ENCODE data around the gene CHMP6.

CHMP6 gene

DNA sequence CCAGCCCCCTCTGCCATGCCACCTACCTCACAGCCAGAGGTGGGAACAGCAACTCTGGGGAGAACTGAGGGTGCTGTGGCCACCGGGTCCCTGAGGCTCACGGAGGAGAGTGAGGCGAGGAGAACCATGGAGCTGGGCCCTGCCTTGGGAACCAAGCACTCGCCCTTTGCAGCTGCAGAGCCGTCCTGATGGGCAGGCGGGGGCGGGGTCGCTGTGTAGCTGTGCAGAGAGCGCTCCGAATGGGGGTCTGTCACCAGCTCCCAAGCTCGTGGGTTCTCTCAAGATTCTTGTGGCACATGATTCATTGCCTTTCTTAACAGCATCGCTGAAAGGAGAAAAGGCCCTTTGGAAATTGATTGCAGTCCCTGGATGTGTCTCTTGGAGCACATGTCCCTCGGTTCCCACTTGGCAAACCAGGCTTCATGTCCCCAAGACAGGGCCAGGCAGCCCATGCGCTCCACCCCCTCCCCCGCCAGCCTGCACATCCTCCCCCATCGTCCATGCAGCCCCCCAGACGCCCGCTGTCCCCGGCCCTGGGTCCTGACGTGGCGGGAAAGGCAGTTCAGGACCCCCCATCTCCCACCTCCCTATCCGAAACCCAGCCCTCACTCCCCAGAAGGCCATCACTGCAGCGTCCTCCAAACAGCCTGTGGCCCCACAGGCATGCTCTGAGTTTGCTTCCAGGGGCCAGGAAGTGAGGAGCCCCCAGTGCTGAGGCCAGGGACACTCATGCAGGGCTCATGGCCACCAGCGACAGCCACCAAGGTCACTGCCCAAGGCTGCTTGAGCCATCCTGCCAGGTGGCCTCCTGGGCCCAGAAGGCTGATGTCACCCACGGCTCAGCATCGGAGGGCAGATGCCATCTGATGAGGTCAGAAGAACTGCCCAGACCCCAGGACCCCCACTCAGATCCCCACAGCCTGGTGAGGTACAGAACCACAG lies 20.6 kb upstream of the CHMP6 start:
- DNase-seq (ENCODE audit: low read depth in 2 of 2) = no peak

DNA sequence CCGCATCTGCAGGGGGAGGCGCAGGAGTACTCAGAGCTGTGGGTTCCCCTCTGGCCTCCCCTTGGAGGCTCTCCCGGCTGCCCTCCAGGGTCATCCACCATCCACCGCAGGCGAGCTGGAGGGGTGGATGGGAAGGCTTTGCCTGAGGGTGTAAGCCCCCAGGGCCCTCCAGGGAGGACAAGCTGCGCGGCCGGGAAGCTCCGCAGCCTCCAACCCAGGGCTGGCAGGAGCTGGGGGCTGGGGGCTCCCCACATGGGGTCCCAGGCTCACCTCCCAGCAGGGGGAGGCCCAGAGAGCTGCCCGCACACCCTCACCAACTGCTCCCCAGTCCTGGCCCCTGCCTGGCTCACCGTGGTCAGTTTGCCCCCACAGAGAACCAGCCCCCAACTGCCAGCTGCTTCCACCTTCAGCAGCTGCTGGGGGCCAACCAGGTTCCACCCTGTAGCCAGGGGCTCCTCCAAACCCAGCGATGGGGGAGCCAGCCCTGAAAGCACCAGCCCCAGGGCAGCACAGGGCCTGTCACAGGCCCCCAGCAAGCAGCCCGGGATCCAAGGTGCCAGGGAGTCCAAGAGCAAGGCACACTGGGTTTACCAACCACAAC lies 19.8 kb upstream of the CHMP6 start:
- DNase-seq (ENCODE audit: low read depth in 2 of 2) = no peak

DNA sequence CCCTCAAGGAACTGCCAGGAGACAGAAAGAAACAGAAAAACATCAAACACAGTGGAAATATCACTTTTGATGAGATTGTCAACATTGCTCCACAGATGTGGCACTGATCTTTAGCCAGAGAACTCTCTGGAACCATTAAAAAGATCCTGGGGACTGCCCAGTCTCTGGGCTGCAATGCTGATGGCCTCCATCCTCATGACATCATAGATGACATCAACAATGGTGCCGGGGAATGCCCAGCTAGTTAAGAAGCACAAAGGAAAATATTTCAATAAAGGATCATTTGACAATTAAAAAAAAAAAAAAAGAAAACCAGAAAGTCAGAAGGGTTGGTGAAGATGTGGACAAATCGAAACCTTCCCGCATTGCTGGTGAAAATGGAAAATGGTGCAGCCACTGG lies 14.9 kb upstream of the CHMP6 start:
- DNase-seq (ENCODE audit: low read depth in 2 of 2) = no peak

DNA sequence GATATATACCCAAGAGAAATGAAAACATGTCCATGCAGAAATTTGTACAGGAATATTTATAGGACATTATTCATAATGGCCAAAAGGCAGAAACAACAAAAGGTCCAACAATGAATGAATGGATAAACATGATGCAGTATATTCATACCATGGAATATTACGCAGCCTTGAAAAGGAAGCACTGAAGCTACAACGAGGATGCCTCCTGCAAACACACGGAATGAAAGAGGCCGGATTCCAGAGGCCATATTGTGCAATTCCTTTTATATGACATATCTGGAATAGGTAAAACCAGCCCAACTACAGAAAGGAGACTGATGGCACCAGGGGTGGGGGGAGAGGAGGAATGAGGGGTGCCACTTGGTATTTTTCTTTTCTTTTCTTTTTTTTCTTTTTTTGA lies 14.5 kb upstream of the CHMP6 start:
- no peak for DNase-seq (ENCODE audit: low read depth in 2 of 2)

DNA sequence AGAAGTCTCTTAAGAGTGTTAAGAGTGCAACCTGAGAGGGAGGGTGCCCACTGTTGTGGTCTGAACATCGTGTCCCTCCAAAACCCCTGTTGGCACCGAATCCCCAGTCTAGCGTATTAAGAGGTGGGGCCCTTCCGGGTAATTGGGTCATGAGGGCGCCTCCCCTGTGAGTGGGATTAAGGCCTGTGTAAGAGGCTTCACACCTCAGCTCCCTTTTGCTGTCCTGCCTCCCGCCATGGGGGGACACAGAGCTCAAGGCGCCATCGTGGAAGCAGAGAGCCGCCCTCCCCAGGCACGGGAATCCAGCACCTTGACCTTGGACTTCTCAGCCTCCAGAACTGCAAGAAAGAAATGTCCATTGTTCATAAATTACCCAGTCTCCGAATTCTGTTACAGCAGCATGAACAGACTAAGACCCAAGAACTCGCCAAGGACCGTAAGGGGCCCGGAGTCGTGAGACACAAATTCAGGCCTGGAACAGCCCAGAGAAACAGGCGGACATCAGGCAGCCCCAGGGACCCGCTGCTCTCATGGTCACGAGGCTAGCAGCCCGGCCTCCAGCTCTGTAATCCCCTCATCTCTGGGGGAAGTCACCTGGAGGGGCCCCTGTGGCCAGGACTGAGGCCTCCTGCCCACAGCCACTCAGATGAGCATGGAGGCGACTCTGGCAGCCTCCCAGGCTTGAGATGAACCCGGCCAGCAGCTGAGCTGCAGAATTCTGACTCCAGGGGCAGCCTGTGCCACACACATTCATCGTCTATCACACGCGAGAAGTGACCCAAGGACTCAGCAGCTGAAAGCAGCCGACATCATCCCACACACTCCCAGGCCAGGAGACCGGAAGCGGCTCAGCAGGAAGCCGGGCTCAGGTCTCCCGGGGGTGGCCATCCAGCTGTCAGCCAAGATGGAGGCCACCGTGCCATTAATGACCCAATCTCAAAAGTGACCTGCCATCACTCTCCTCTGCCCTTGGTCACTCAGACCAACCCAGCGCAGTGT lies 12.8 kb upstream of the CHMP6 start:
- DNase-seq (ENCODE audit: low read depth in 2 of 2) = no peak

DNA sequence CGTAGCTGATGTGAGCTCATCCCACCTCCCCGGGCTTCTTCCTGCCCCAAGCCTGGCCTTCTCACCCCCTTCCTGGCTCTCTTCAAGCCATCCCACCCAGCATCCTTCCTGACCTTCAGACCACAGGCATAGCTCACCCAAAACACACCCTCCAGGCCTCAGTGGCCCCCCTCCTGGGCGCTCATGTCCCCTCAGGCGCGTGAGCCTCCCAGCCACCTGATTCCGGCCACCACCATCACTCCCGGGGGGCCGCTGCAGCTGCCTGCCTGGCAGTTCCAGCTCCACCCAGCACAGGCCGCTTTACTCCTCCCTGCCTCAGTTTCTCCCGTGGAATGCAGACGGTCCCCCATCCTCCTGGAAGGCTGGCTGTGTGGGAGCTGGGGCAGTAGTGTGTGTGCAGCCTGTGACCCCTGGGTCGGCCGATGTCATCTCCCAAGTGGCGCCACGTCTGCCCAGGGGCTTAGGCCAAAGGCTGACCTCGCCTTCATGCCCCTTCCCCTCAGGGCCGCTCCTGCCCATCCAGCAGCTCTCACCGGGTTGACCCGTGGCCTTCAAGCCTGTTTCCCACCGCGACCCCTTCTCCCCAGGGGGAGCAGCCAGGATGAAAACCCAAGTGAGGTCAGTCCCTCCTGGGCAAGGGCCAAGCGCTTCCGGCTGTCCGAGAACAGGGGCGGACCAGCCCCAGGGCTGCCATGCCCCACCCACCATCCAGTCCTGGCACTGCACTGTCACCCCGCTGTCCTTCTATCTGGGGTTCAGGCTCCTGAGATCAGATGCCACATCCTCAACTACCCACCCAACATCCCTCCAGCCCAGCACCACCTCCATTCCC lies 11.9 kb upstream of the CHMP6 start:
- DNase-seq (ENCODE audit: low read depth in 2 of 2) = no peak

DNA sequence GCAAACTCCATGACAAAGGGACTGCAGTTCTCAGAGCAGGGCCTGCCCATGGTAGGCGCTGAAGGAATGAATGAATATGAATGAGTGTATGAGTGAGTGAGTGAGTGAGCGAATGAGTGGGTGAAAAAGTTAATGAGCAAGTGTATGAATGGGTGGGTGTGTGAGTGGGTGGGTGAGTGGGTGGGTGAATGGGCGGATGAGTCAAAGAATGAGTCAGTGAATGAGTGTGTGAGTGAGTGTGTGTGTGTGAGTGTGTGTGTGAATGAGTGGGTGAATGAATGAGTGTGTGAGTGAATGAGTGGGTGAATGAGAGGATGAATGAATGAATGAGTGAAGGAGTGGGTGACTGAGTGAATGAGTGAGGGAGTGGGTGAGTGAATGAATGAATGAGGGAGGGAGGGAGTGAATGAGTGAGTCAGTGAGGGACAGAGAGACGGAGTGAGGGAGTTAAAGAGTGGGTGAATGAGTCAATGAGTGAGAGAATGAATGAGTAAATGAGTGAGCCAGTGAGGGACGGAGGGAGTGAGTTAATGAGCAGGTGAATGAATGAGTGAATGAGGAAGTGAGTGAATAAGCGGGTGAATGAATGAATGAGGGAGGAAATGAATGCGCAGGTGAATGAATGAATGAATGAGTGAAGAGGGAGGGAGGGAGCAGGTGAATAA lies 11.1 kb upstream of the CHMP6 start:
- no peak for DNase-seq (ENCODE audit: low read depth in 2 of 2)

DNA sequence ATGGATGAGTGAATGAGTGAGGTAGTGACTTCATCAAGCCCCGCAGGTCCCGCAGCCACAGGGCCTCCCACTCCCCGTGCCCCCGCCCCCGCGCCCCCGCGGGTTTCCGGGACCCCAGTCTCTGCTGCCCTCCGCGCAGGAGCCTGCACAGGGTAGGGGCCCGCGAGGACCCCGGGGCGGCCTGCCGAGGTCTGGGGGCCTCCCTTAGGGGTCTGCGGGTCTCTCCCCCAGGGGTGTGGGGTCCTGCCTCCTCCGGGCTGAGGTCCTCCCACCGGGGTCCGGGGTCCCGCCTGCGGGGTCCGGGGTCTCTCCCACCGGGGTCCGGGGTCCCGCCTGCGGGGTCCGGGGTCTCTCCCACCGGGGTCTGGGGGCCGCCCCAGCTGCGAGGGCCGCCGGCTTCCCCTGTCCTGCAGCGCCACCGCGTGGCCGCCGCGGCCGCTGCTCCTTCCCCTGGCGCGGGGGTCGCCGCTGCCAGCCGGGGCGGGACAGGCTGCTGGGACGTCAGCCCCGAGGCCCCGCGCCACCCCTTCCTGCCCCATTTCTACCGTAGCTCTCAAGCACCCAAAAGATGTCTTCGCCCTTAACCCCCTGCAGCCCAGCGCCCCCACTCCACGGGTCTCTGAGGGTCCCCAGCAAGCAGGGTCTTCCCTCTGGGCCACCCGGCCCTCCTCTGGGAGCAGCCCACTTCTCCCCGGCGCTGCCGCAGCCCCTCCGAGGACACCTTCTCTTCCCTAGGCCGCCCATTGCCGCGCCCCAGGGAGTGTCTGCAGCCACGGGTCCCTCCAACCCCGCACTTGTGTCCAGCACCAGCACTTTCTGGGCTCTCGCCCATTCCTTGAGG lies 10.4 kb upstream of the CHMP6 start:
- DNase-seq (ENCODE audit: low read depth in 2 of 2) = peak in 1 of 2 donors; percentile 21

DNA sequence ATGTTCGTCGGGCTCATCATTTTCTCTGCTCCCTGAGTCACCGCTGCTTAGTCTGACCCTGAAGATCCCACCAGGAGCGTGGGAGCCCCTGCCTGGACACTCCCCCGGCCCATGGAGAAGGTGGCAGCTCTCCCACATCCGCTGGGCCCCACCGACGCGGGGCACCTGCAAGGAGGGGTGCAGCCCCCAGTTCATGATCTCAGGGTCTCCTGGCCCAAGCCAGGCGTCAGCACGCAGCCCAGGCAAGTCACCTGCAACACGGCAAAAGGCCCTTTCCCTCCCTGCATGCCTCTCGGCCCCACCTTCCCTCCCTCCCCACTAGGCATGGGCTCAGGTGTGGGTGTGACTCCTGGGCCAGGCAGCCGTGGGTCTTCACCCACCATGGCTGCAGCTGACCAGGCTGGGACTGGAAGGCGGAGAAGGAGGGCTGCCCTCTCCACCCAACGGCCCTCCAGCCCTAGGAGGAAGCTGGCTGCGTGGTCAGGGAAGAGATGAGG lies 9.7 kb upstream of the CHMP6 start:
- no peak for DNase-seq (ENCODE audit: low read depth in 2 of 2)

DNA sequence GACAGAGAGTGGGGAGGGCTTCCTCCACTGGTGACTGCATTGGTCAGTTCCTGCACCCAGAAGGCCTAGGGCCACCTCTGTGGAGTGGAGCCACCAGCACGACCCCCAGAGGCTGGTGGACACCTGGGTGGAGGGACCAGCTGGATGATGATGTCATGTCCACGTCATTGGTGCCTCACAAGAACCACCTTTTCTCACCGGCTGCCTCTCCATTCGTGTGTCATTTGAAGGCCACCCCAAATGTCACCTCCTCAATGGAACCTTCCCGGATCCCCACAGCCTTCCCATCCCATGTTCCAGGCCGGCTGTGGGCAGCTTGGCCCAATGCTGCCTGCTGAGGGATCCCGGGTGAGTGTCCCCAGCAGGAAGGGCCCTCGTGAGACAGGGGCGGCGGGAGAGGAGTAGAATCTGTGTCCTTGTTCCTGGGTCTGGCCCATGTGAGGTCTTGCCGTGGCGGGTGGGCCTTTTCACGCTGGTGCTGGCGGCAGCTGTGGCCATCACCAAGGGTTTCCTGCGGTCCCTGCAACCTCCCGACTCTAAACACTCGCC lies 9.1 kb upstream of the CHMP6 start:
- DNase-seq (ENCODE audit: low read depth in 2 of 2) = no peak

DNA sequence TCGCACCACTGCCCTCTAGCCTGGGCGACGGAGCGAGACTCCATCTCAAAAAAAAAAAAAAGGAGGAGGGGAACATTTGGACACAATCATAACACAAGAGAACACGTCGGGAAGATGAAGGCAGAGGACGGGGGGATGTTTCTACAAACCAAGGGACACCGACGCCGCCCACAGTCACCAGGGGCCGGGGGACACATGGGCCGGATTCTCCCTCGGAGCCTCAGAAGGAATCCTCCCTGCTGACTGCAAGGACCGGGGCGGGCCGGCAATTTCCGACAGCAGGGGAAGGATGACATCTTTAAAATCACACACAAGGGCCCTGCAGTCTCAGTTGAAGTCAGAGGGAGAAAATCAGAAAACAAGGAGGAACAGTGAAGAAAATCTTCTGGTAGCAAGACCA lies 8.1 kb upstream of the CHMP6 start:
- DNase-seq (ENCODE audit: low read depth in 2 of 2) = no peak

DNA sequence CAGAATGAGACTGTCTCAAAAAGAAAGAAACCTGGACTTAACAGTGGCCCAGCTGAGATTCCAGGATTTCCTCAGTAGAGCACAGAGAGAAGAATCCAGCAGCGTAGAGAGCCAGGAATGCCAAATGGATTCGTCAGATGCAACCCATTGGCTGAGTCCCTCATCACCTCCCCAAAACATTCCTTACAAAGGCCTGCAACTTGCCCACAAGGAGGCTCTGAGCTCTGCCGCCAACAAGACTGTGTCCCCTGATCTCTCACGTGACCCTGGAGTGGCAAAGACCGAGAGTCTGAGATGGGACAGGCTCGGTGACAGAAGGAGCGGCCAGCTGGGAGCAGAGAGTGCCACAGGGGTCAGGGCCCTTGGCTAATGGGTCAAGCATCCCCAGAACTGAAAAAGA lies 6.9 kb upstream of the CHMP6 start:
- DNase-seq (ENCODE audit: low read depth in 2 of 2) = no peak

DNA sequence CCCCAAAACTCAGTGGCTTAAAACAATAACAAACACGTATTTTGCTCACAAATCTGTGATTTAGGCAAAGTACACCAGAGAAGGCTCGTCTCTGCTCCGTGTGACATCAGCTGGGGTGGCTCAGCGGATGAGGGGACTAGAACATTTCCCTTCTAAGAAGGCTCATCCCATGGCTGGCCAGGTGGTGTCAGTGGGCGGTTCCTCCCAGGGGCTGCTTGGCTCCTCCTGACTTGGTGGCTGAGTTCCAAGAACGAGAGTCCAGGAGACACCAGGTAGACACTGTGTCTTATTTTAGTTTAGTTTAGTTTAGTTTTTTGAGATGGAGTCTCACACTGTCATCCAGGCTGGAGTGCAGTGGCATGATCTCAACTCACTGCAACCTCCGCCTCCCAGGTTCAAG lies 5.6 kb upstream of the CHMP6 start:
- DNase-seq (ENCODE audit: low read depth in 2 of 2) = no peak

DNA sequence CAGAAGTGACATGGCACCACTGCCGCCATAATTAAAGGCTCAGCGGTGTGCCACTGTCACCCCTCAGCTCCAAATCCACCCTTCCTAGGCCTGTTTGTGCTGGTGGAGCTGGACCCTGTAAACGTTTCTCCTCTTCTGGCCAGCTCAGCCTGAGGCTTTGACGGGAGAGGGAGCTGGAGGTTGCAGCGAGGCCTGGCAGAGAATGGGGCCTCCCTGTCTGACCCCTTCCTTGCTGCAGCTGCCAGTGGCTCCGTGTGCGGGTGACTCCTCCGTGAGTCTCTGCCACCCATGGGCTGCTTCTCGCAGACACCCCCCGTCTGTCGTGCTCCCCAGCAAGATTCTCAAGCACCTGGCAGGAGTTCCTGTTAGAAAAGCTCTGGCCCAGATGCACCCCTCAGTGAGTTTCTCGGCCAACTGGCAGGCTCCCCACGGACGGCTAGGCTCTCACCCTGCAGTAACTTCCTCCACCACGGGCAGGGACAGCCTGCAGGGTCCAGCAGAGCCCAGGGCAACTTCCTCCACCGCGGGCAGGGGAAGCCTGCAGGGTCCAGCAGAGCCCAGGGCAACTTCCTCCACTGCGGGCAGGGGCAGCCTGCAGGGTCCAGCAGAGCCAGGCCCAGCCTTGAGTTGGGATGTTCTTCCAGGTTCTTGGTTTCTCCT lies 4.7 kb upstream of the CHMP6 start:
- DNase-seq (ENCODE audit: low read depth in 2 of 2) = no peak

DNA sequence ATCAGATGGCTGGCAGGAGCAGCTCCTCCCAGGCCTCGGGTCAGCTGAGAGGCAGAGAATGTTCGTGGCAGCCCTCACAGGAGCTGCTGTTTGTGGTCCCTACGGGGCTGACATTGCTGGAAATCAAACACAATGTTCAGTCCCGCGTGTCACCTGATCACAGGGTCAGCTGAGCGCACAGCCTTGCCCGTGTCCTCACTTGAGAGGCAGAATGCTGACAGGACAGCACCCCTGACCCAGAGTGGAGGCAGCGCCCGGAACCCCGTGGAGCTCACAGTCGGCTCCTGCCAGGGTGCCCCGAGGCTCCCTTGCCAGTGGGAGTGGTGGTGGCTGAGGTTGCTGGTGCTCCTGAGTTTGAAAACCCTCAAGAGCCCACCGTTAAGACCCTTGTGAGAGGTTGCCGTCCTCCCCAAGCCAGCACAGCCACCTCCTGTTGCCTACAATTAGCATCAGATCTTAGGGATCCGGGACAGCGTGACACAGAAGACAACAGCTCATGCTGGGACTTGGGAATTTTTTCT lies 3.6 kb upstream of the CHMP6 start:
- DNase-seq (ENCODE audit: low read depth in 2 of 2) = no peak

DNA sequence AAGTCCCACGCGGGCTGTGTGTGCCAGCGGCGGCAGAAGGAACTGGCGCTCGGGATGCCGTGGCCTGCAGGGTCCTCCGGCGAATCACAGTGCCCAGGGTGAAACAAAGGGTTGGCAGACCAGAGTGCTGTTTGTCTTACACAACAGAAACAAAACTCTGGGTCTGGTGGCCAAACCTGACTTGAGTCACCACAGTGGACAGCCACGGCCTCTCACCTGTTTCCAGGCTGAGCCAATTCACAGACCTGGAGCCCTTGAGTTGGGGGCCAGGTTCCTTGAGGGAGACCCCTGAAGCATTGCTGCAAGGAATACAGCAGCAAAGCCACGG lies 2.1 kb upstream of the CHMP6 start:
- DNase-seq (ENCODE audit: low read depth in 2 of 2) = no peak

DNA sequence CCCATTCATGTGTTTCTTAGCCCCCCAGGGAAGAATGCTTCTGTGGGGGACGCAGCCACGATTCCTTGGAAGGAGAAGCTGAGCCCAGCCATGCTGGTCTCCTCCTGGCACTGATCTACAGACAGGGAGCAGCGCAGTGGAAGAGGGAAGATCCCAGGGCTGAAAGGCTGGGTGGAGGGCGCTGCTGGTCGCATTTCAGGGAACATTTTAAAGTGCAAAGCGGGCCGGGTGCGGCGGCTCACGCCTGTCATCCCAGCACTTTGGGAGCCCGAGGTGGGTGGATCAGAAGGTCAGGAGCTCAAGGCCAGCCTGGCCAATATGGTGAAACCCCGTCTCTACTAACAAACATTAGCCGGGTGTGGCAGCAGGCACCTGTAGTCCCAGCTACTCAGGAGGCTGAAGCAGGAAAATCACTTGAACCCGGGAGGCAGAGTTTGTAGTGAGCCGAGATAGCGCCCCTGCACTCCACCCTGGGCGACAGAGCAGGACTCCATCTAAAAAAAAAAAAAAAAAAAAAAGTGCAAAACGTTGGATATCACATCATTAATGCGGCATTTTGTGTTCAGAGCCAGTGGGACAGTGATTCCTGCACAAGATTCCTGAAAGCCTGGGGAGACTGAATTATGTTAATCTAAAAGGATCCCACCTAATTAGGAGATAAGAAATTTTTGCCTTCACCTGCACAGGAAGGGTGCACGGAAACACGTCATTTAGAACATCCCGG lies 558 bp upstream of the CHMP6 start:
- no peak for DNase-seq (ENCODE audit: low read depth in 2 of 2)
